ENCODE data around the gene SLC34A2.

The SLC34A2 gene

GRCh38 chr4:25713812-25714211 lies 58.2 kb downstream of the SLC34A2 start:
- Histone ChIP-seq H3K4me3 (ENCODE audit: control insufficient read depth in 1 of 7, extremely low read depth in 1 of 7, insufficient read depth in 4 of 7, low read depth in 2 of 7, low read length in 6 of 7) (no peak overlapping the region), H3K27me3 (replicated peaks in 2 of 5; ENCODE audit: control insufficient read depth in 4 of 5, insufficient read depth in 5 of 5, low read length in 4 of 5) (no peaks in the 10 kb centered on the region), H3K27ac (ENCODE audit: insufficient read depth in 1 of 2, low read depth in 1 of 2, low read length in 2 of 2, poor library complexity in 1 of 2, severe bottlenecking in 2 of 2) (no peak overlapping the region), H3K9me3 (ENCODE audit: control extremely low read depth in 1 of 5, control insufficient read depth in 4 of 5, insufficient read depth in 2 of 5, low read depth in 1 of 5, low read length in 4 of 5) (no peaks in the 10 kb centered on the region), H3K36me3 (ENCODE audit: control insufficient read depth in 4 of 4, insufficient read depth in 4 of 4, low read length in 3 of 4) (no peaks in the 10 kb centered on the region), H3K4me1 (ENCODE audit: control extremely low read depth in 1 of 4, control insufficient read depth in 4 of 4, insufficient read depth in 4 of 4, low read length in 3 of 4) (no peaks in the 10 kb centered on the region)
- WGBS (ENCODE audit: insufficient coverage): no CpG with 5 or more reads among the region's 4 CpGs
- CTCF ChIA-PET: no interaction called here
- POLR2A ChIA-PET: no interaction called here
- DNase-seq: no peak

- Histone ChIP-seq H3K4me1 (ENCODE audit: control extremely low read depth in 1 of 4, control insufficient read depth in 4 of 4, insufficient read depth in 4 of 4, low read length in 3 of 4) (no peaks in the 10 kb centered on the region), H3K36me3 (ENCODE audit: control insufficient read depth in 4 of 4, insufficient read depth in 4 of 4, low read length in 3 of 4) (no peaks in the 10 kb centered on the region), H3K4me3 (ENCODE audit: control insufficient read depth in 1 of 7, extremely low read depth in 1 of 7, insufficient read depth in 4 of 7, low read depth in 2 of 7, low read length in 6 of 7) (no peak overlapping the region), H3K27ac (ENCODE audit: insufficient read depth in 1 of 2, low read depth in 1 of 2, low read length in 2 of 2, poor library complexity in 1 of 2, severe bottlenecking in 2 of 2) (no peak overlapping the region), H3K27me3 (replicated peaks in 2 of 5; ENCODE audit: control insufficient read depth in 4 of 5, insufficient read depth in 5 of 5, low read length in 4 of 5) (no peaks in the 10 kb centered on the region), H3K9me3 (ENCODE audit: control extremely low read depth in 1 of 5, control insufficient read depth in 4 of 5, insufficient read depth in 2 of 5, low read depth in 1 of 5, low read length in 4 of 5) (no peaks in the 10 kb centered on the region)
- no peak for DNase-seq
- CTCF ChIA-PET: no interaction called here
- WGBS (ENCODE audit: insufficient coverage): 92% methylated on average over 3 of the region's 3 CpGs
- POLR2A ChIA-PET: no interaction called here
These were observed 67.3 kb downstream of the SLC34A2 start for GRCh38 chr4:25722964-25723363.

GRCh38 chr4:25723409-25723808 lies 67.8 kb downstream of the SLC34A2 start:
- no peaks in the 10 kb centered on the region for H3K9me3 ChIP-seq (ENCODE audit: control extremely low read depth in 1 of 5, control insufficient read depth in 4 of 5, insufficient read depth in 2 of 5, low read depth in 1 of 5, low read length in 4 of 5)
- no peaks in the 10 kb centered on the region for H3K4me1 ChIP-seq (ENCODE audit: control extremely low read depth in 1 of 4, control insufficient read depth in 4 of 4, insufficient read depth in 4 of 4, low read length in 3 of 4)
- H3K36me3 ChIP-seq (ENCODE audit: control insufficient read depth in 4 of 4, insufficient read depth in 4 of 4, low read length in 3 of 4): no peaks in the 10 kb centered on the region
- POLR2A ChIA-PET: no interaction called here
- CTCF ChIA-PET: no interaction called here
- no peak overlapping the region for H3K27ac ChIP-seq (ENCODE audit: insufficient read depth in 1 of 2, low read depth in 1 of 2, low read length in 2 of 2, poor library complexity in 1 of 2, severe bottlenecking in 2 of 2)
- H3K4me3 ChIP-seq (ENCODE audit: control insufficient read depth in 1 of 7, extremely low read depth in 1 of 7, insufficient read depth in 4 of 7, low read depth in 2 of 7, low read length in 6 of 7): no peak overlapping the region
- 100% methylated on average over 1 of the region's 1 CpG for WGBS (ENCODE audit: insufficient coverage)
- DNase-seq: no peak
- no peaks in the 10 kb centered on the region for H3K27me3 ChIP-seq (replicated peaks in 2 of 5; ENCODE audit: control insufficient read depth in 4 of 5, insufficient read depth in 5 of 5, low read length in 4 of 5)

GRCh38 chr4:25725870-25726269 lies 70.2 kb downstream of the SLC34A2 start:
- ChIA-PET CTCF (no interaction called here), POLR2A (no interaction called here)
- DNase-seq: no peak
- Histone ChIP-seq H3K4me3 (ENCODE audit: control insufficient read depth in 1 of 7, extremely low read depth in 1 of 7, insufficient read depth in 4 of 7, low read depth in 2 of 7, low read length in 6 of 7) (no peak overlapping the region), H3K4me1 (ENCODE audit: control extremely low read depth in 1 of 4, control insufficient read depth in 4 of 4, insufficient read depth in 4 of 4, low read length in 3 of 4) (no peaks in the 10 kb centered on the region), H3K27me3 (replicated peaks in 2 of 5; ENCODE audit: control insufficient read depth in 4 of 5, insufficient read depth in 5 of 5, low read length in 4 of 5) (no peaks in the 10 kb centered on the region), H3K27ac (ENCODE audit: insufficient read depth in 1 of 2, low read depth in 1 of 2, low read length in 2 of 2, poor library complexity in 1 of 2, severe bottlenecking in 2 of 2) (no peak overlapping the region), H3K36me3 (ENCODE audit: control insufficient read depth in 4 of 4, insufficient read depth in 4 of 4, low read length in 3 of 4) (no peaks in the 10 kb centered on the region), H3K9me3 (ENCODE audit: control extremely low read depth in 1 of 5, control insufficient read depth in 4 of 5, insufficient read depth in 2 of 5, low read depth in 1 of 5, low read length in 4 of 5) (no peaks in the 10 kb centered on the region)
- 79% methylated on average over 7 of the region's 7 CpGs for WGBS (ENCODE audit: insufficient coverage)

- POLR2A ChIA-PET: no interaction called here
- Histone ChIP-seq H3K9me3 (ENCODE audit: control extremely low read depth in 1 of 5, control insufficient read depth in 4 of 5, insufficient read depth in 2 of 5, low read depth in 1 of 5, low read length in 4 of 5) (no peaks in the 10 kb centered on the region), H3K4me1 (ENCODE audit: control extremely low read depth in 1 of 4, control insufficient read depth in 4 of 4, insufficient read depth in 4 of 4, low read length in 3 of 4) (no peaks in the 10 kb centered on the region), H3K36me3 (ENCODE audit: control insufficient read depth in 4 of 4, insufficient read depth in 4 of 4, low read length in 3 of 4) (no peaks in the 10 kb centered on the region), H3K27me3 (replicated peaks in 2 of 5; ENCODE audit: control insufficient read depth in 4 of 5, insufficient read depth in 5 of 5, low read length in 4 of 5) (no peaks in the 10 kb centered on the region), H3K27ac (ENCODE audit: insufficient read depth in 1 of 2, low read depth in 1 of 2, low read length in 2 of 2, poor library complexity in 1 of 2, severe bottlenecking in 2 of 2) (no peak overlapping the region), H3K4me3 (ENCODE audit: control insufficient read depth in 1 of 7, extremely low read depth in 1 of 7, insufficient read depth in 4 of 7, low read depth in 2 of 7, low read length in 6 of 7) (no peak overlapping the region)
- CTCF ChIA-PET: no interaction called here
- WGBS (ENCODE audit: insufficient coverage): 95% methylated on average over 7 of the region's 9 CpGs
- DNase-seq: no peak
These were observed 72.3 kb downstream of the SLC34A2 start for GRCh38 chr4:25727711-25728493.
